GM12878 (cell line): Measurements from ENCODE around the gene BAK1. TPM values are rescaled to one million over a fixed set of nuclear protein-coding genes. Genes with fewer than 3 reads are reported as not detected.

Experiments used
- ATAC-seq: fragments of 200-7000 bp; cut with Tn5 transposase; 3 replicates; pipeline ENCODE4 v1.9.1; 2020; ENCODE audit warnings: mild to moderate bottlenecking, moderate library complexity
- BruUV-seq: library from RNA; stranded (reverse); fragments of 400-500 nt; replicated peaks from 2 replicates; lab custom pipeline; 2021; lab: Mats Ljungman, UMichigan
- CTCF ChIA-PET: fragments of 300-600 bp; sonication (Branson Sonifier 250); formaldehyde crosslinking; extraction: SDS; loops from one replicate; lab custom pipeline; 2021; ENCODE audit warnings: inconsistent platforms; lab: Yijun Ruan, JAX
- POLR2A ChIA-PET: fragments of 350-600 bp; formaldehyde crosslinking; extraction: SDS; loops from one replicate; lab custom pipeline; 2021; ENCODE audit warnings: inconsistent platforms; lab: Charles Lee
- RAD21 ChIA-PET: fragments of 300-600 bp; sonication (Branson Sonifier 250); formaldehyde crosslinking; loops from one replicate; lab custom pipeline; 2023; ENCODE audit warnings: antibody characterized with exemption; ENCODE audit not compliant: unreplicated experiment; lab: Charles Lee
- SMC1A ChIA-PET: fragments of 300-600 bp; sonication (Branson Sonifier 250); formaldehyde crosslinking; loops from one replicate; lab custom pipeline; 2023; ENCODE audit not compliant: unreplicated experiment, uncharacterized antibody; lab: Charles Lee
- DNase-seq: peaks from one replicate; pipeline ENCODE4 v3.0.0-alpha.2; 2011; ENCODE audit warnings: low read depth, low spot score
- FAIRE-seq: peaks from 3 replicates; lab custom pipeline; 2011; peaks lifted over from hg19 to GRCh38; lab: Jason Lieb, UNC
- H2AFZ ChIP-seq: 2 replicates; pipeline ENCODE4 v1.6.0; 2011; ENCODE audit warnings: low read depth, low read length, control low read depth; ENCODE audit not compliant: control insufficient read depth
- H3K27ac ChIP-seq: 2 replicates; pipeline ENCODE4 v1.5.1; 2011; ENCODE audit warnings: control low read depth; ENCODE audit not compliant: control insufficient read depth, insufficient read depth
- H3K27me3 ChIP-seq, 2 experiments: replicated peaks in 1 of 2; 2 replicates each; pipeline versions ENCODE4 v1.6.0 to v1.6.1; 2011; ENCODE audit warnings: low read length in 1 of 2; ENCODE audit not compliant: control insufficient read depth in 2 of 2, insufficient read depth in 2 of 2
- H3K36me3 ChIP-seq, 2 experiments: 2 replicates each; pipeline ENCODE4 v1.5.1; 2011; ENCODE audit warnings: low read length in 1 of 2; ENCODE audit not compliant: control insufficient read depth in 2 of 2, insufficient read depth in 2 of 2
- H3K4me1 ChIP-seq: 2 replicates; pipeline ENCODE4 v1.6.1; 2011; ENCODE audit warnings: mild to moderate bottlenecking, low read length, moderate library complexity, mixed read lengths; ENCODE audit not compliant: control insufficient read depth, insufficient read depth
- H3K4me2 ChIP-seq: 2 replicates; pipeline ENCODE4 v1.6.0; 2011; ENCODE audit warnings: control low read depth; ENCODE audit not compliant: control insufficient read depth, insufficient read depth
- H3K4me3 ChIP-seq: fragments of 200-600 bp; sonication (generic); 2 replicates; pipeline ENCODE4 v1.5.1; 2016
- H3K79me2 ChIP-seq: 2 replicates; pipeline ENCODE4 v1.6.0; 2011; ENCODE audit warnings: low read length; ENCODE audit not compliant: control insufficient read depth, insufficient read depth
- H3K9ac ChIP-seq: 2 replicates; pipeline ENCODE4 v1.8.0; 2011; ENCODE audit warnings: low read length, control low read depth, mixed read lengths; ENCODE audit not compliant: control insufficient read depth, insufficient read depth
- H3K9me3 ChIP-seq: replicated peaks from 3 replicates; pipeline ENCODE4 v1.5.1; 2011; ENCODE audit warnings: mild to moderate bottlenecking, low read length; ENCODE audit not compliant: control insufficient read depth, insufficient read depth
- H4K20me1 ChIP-seq: 2 replicates; pipeline ENCODE4 v1.6.0; 2011; ENCODE audit not compliant: control insufficient read depth, insufficient read depth
- ATF2 ChIP-seq: IDR thresholded peaks from 2 replicates; pipeline ENCODE4 v1.6.1; 2012; ENCODE audit warnings: low read length, inconsistent platforms
- BMI1 ChIP-seq: fragments of 450-650 bp; IDR thresholded peaks from 2 replicates; pipeline ENCODE4 v1.6.1; 2016; ENCODE audit warnings: mild to moderate bottlenecking, moderate library complexity, borderline replicate concordance
- CBX3 ChIP-seq: fragments of 200-600 bp; sonication (generic); IDR thresholded peaks from 2 replicates; pipeline ENCODE4 v1.6.1; 2016; ENCODE audit warnings: low read depth, borderline replicate concordance
- DPF2 ChIP-seq: fragments of 450-650 bp; IDR thresholded peaks from 2 replicates; pipeline ENCODE4 v1.6.1; 2017; ENCODE audit warnings: mild to moderate bottlenecking
- E2F8 ChIP-seq: fragments of 450-650 bp; IDR thresholded peaks from 2 replicates; pipeline ENCODE4 v1.6.1; 2018; ENCODE audit warnings: mild to moderate bottlenecking, low read depth, moderate library complexity; ENCODE audit not compliant: partially characterized antibody
- FOXK2 ChIP-seq: fragments of 450-650 bp; IDR thresholded peaks from 2 replicates; pipeline ENCODE4 v1.6.1; 2017; ENCODE audit warnings: mild to moderate bottlenecking, moderate library complexity
- MYB ChIP-seq: fragments of 150-350 bp; IDR thresholded peaks from 2 replicates; pipeline ENCODE4 v1.6.1; 2014; ENCODE audit warnings: mild to moderate bottlenecking, low read depth, low read length, borderline replicate concordance
- RAD21 ChIP-seq: IDR thresholded peaks from 2 replicates; pipeline ENCODE4 v1.6.1; 2011; ENCODE audit warnings: mild to moderate bottlenecking, low read depth, low read length, moderate library complexity; ENCODE audit not compliant: insufficient read depth
- SPI1 ChIP-seq: IDR thresholded peaks from 2 replicates; pipeline ENCODE4 v1.6.1; 2011; ENCODE audit warnings: low read depth, mild to moderate bottlenecking, low read length, moderate library complexity, borderline replicate concordance; ENCODE audit not compliant: insufficient read depth
- SUZ12 ChIP-seq: fragments of 200-600 bp; sonication (generic); IDR thresholded peaks from one replicate; pipeline ENCODE4 v1.6.1; 2018; ENCODE audit warnings: antibody characterized with exemption, mild to moderate bottlenecking; ENCODE audit not compliant: unreplicated experiment
- ZNF24 ChIP-seq: fragments of 450-650 bp; IDR thresholded peaks from 2 replicates; pipeline ENCODE4 v1.6.1; 2017; ENCODE audit warnings: antibody characterized with exemption, mild to moderate bottlenecking
- ZNF384 ChIP-seq: IDR thresholded peaks from 2 replicates; pipeline ENCODE4 v1.6.1; 2012; ENCODE audit warnings: low read depth, mild to moderate bottlenecking, low read length, improper control_type of control experiment, borderline replicate concordance
- WGBS: methylation state at CpG from one replicate; pipeline ENCODE4 v1.1.6; 2016; ENCODE audit warnings: low lambda C conversion rate; ENCODE audit not compliant: insufficient replicate concordance, insufficient coverage; ENCODE audit errors: missing lambda C conversion rate; 5-methylcytosine and 5-hydroxymethylcytosine counted together
- in situ Hi-C: fragments of 300-500 bp; cut with MboI; formaldehyde crosslinking; loops from 9 replicates; pipeline ENCODE4 v1.14.3; 2018; ENCODE audit warnings: mixed read lengths
- intact Hi-C: fragments of 100-400 bp; cut with micrococcal nuclease; formaldehyde crosslinking; loops from one replicate; pipeline ENCODE4 v1.14.2; 2022; ENCODE audit not compliant: unreplicated experiment
- polyA plus RNA-seq, 11 experiments: library from polyadenylated mRNA; depleted of rRNA in 4 of 11; unstranded in 6 of 11; stranded (reverse) in 5 of 11; fragments of >200 nt; fragmentation: Nextera tagmentation in 4 of 11; fragmentation: Illumina TruSeq in 1 of 11; extraction: Ambion mirVana in 4 of 11; extraction: Trizol in 1 of 11; gene quantifications; 1 replicate in 1 of 11; 2 replicates in 10 of 11; pipeline versions ENCODE4 v1.2.1 to v1.2.3, GENCODE V29; 2011 to 2016; ENCODE audit warnings: inconsistent platforms in 2 of 11, missing spikeins in 2 of 11, low read depth in 1 of 11
- total RNA-seq, 4 experiments: library from RNA; depleted of rRNA in 3 of 4; stranded (reverse); fragments of >200 nt in 3 of 4; fragmentation: Illumina TruSeq in 1 of 4; extraction: Trizol in 1 of 4; gene quantifications; 2 replicates each; pipeline versions ENCODE4 v1.2.1 to v1.2.3, GENCODE V29; 2013 to 2021

BAK1 gene
- total and polyA plus RNA-seq, 10 of the 15 experiments (the other 5 are each of a cell fraction or from before 2014, with no cell fraction given) = 6.3 to 65.8 (median 29.6) TPM

GRCh38 chr6:33543116-33543515 lies 37.0 kb downstream of the BAK1 start:
- no peak for ATAC-seq
- POLR2A ChIA-PET = no interaction called here
- in situ Hi-C loops = no loop called here
- TF ChIP-seq BMI1 = no peak
- no peak for TF ChIP-seq CBX3
- no peak for TF ChIP-seq RAD21
- TF ChIP-seq ZNF384 = no peak
- no peak for TF ChIP-seq FOXK2
- no peak for TF ChIP-seq DPF2
- TF ChIP-seq ZNF24 = no peak
- no peak for TF ChIP-seq E2F8
- TF ChIP-seq SUZ12 = no peak
- no peak for TF ChIP-seq SPI1
- TF ChIP-seq ATF2 = no peak
- no peak for TF ChIP-seq MYB
- TF ChIP-seq, all 136 proteins: peak for 0
- H3K27ac ChIP-seq = no peak overlapping the region
- no peaks in the 10 kb centered on the region for H3K4me1 ChIP-seq
- no peaks in the 10 kb centered on the region for H3K36me3 ChIP-seq
- 52% methylated on average over 4 of the region's 4 CpGs for WGBS
- no peaks in the 10 kb centered on the region for H3K79me2 ChIP-seq
- intact Hi-C loops = no loop called here
- H2AFZ ChIP-seq = no peak overlapping the region
- no peaks in the 10 kb centered on the region for H4K20me1 ChIP-seq
- no peak overlapping the region for H3K9ac ChIP-seq
- no peak for DNase-seq
- ChIA-PET RAD21 (no interaction called here), SMC1A (no interaction called here), CTCF (no interaction called here)
- no peak overlapping the region for H3K4me2 ChIP-seq
- no peak overlapping the region for H3K4me3 ChIP-seq
- FAIRE-seq = no peak
- H3K27me3 ChIP-seq = no peaks in the 10 kb centered on the region
- H3K9me3 ChIP-seq = no peaks in the 10 kb centered on the region
- BruUV-seq = no TSS peak
